Measurements from ENCODE around the gene RECK. TPM values are rescaled to one million over a fixed set of nuclear protein-coding genes. Genes with fewer than 3 reads are reported as not detected.

RECK gene
- total RNA-seq, 3 donors from 2014 or later = 12.7 to 25.6 (median 17.7) TPM

DNA sequence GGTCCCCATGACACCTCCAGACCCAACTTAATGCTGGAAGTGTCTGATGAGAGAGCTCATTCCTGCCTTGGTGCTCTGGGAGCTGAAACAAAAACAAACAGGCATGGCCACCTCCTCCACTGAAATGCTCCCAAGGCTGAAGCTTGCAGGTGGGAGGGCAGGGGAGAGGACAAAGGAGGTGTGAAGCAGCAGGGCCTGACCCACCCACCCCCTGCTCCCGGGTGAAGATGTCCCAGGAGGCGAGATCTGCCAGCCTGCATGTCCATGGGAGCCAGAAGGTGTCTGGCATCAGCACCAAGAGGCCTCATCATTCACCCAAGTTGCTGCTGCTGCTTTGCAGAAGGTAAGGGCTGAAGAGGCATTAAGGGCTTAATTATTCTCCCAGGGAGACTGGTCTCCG lies 128.3 kb downstream of the RECK start:
- no peak overlapping the region for H3K4me3 ChIP-seq
- intact Hi-C loops (cut with DNase I; ENCODE audit: low total_unique reads) = loop anchor here (10.0 kb wide), 1 partner anchor 60 kb away; no protein-coding TSS in a partner anchor
- TF ChIP-seq POLR2A (IDR thresholded peaks at IDR 0.05) (no peak), POLR2AphosphoS5 (IDR thresholded peaks at IDR 0.05) (no peak)
- TF ChIP-seq, protein P1, sequence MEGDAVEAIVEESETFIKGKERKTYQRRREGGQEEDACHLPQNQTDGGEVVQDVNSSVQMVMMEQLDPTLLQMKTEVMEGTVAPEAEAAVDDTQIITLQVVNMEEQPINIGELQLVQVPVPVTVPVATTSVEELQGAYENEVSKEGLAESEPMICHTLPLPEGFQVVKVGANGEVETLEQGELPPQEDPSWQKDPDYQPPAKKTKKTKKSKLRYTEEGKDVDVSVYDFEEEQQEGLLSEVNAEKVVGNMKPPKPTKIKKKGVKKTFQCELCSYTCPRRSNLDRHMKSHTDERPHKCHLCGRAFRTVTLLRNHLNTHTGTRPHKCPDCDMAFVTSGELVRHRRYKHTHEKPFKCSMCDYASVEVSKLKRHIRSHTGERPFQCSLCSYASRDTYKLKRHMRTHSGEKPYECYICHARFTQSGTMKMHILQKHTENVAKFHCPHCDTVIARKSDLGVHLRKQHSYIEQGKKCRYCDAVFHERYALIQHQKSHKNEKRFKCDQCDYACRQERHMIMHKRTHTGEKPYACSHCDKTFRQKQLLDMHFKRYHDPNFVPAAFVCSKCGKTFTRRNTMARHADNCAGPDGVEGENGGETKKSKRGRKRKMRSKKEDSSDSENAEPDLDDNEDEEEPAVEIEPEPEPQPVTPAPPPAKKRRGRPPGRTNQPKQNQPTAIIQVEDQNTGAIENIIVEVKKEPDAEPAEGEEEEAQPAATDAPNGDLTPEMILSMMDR (IDR thresholded peaks at IDR 0.05) = no peak
- peak overlapping the region in 1 of 2 donors; percentile 92 for H3K27ac ChIP-seq
- no peaks in the 10 kb centered on the region for H3K9me3 ChIP-seq
- H3K27me3 ChIP-seq = no peaks in the 10 kb centered on the region
- no peak for DNase-seq (ENCODE audit: low spot score in 2 of 2)
- H3K36me3 ChIP-seq = no peaks in the 10 kb centered on the region
- no peaks in the 10 kb centered on the region for H3K4me1 ChIP-seq

DNA sequence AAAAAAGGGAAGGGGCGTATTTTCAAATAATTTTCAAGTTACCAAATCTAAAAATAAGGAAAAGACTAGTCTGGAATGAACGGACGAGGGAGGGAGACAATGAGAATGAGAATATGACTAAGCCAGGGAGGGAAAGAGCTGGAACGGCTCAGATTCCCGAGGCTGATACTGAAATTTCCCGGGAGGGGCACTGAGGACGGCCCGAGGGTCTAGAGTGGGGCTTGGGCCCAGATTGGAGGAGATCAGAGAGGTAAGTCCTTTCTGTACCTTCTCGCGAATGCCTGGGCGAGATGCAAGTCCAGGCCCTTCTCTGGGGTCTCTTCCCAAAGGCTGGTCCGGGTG lies 129.1 kb downstream of the RECK start:
- Histone ChIP-seq H3K4me1 (no peaks in the 10 kb centered on the region), H3K4me3 (peak overlapping the region; percentile 39 to 67 (median 50))
- TF ChIP-seq, protein P1 (IDR thresholded peaks at IDR 0.05) = no peak
- TF ChIP-seq POLR2AphosphoS5 (IDR thresholded peaks at IDR 0.05) (no peak), POLR2A (IDR thresholded peaks at IDR 0.05) (no peak)

GRCh38 chr9:36166168-36166927 lies 129.6 kb downstream of the RECK start:
- intact Hi-C loops (cut with DNase I; ENCODE audit: low total_unique reads) = loop anchor here (10.0 kb wide), 1 partner anchor 62 kb away; no protein-coding TSS in a partner anchor
- Histone ChIP-seq H3K9me3 (no peaks in the 10 kb centered on the region), H3K27me3 (no peaks in the 10 kb centered on the region), H3K4me1 (no peaks in the 10 kb centered on the region), H3K4me3 (peak overlapping the region; percentile 39 to 67 (median 50)), H3K36me3 (no peaks in the 10 kb centered on the region), H3K27ac (peak overlapping the region; percentile 41 to 82)
- peak; percentile 56 to 79 for DNase-seq (ENCODE audit: low spot score in 2 of 2)
- TF ChIP-seq POLR2A (IDR thresholded peaks at IDR 0.05) = no peak
- TF ChIP-seq POLR2AphosphoS5 (IDR thresholded peaks at IDR 0.05) = peak in 2 of 3 donors; percentile 30 to 45
- TF ChIP-seq, protein P1 (IDR thresholded peaks at IDR 0.05) = peak; percentile 87 to 89 (median 89)

More for the DNA sequence above, 129.1 kb downstream of the RECK start:
- Histone ChIP-seq H3K9me3 (no peaks in the 10 kb centered on the region), H3K36me3 (no peaks in the 10 kb centered on the region), H3K27ac (peak overlapping the region; percentile 41 to 82), H3K27me3 (no peaks in the 10 kb centered on the region)
- no peak for DNase-seq (ENCODE audit: low spot score in 2 of 2)
- intact Hi-C loops (cut with DNase I; ENCODE audit: low total_unique reads) = loop anchor here (10.0 kb wide), 1 partner anchor 61 kb away; no protein-coding TSS in a partner anchor

- H3K36me3 ChIP-seq = no peaks in the 10 kb centered on the region
- no peaks in the 10 kb centered on the region for H3K9me3 ChIP-seq
- H3K4me3 ChIP-seq = no peak within 1 kb of the TSS
- H3K27me3 ChIP-seq = no peaks in the 10 kb centered on the region
- H3K27ac ChIP-seq = no peak within 1 kb of the TSS
- intact Hi-C loops (cut with DNase I; ENCODE audit: low total_unique reads) = loop anchor here (10.0 kb wide), 1 partner anchor 64 kb away; no protein-coding TSS in a partner anchor
- TF ChIP-seq POLR2AphosphoS5 (IDR thresholded peaks at IDR 0.05) (no peak), POLR2A (IDR thresholded peaks at IDR 0.05) (no peak)
- TF ChIP-seq, protein P1 (IDR thresholded peaks at IDR 0.05) = no peak
- H3K4me1 ChIP-seq = no peaks in the 10 kb centered on the region
- DNase-seq (ENCODE audit: low spot score in 2 of 2) = no peak
Observed at GRCh38 chr9:36169166-36169565, 132.5 kb downstream of the RECK start, which contains the start of gene CCIN. CCIN (plus strand) TSS chr9:36169388; CDS start chr9:36169503, 115 bp downstream.

DNA sequence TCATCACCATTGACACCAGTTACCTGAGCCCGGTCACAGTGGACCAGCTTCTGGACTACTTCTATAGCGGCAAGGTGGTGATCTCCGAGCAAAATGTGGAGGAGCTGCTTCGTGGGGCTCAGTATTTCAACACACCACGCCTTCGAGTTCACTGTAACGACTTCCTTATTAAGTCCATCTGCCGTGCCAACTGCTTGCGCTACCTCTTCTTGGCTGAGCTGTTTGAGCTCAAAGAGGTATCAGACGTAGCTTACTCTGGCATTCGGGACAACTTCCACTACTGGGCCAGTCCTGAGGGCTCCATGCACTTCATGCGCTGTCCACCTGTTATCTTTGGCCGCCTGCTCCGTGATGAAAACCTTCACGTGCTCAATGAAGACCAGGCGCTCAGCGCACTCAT lies 133.0 kb downstream of the RECK start:
- no peak for DNase-seq (ENCODE audit: low spot score in 2 of 2)
- Histone ChIP-seq H3K4me1 (no peaks in the 10 kb centered on the region), H3K27me3 (no peaks in the 10 kb centered on the region), H3K27ac (no peak overlapping the region), H3K9me3 (no peaks in the 10 kb centered on the region), H3K4me3 (no peak overlapping the region), H3K36me3 (no peaks in the 10 kb centered on the region)
- TF ChIP-seq POLR2A (IDR thresholded peaks at IDR 0.05) (no peak), POLR2AphosphoS5 (IDR thresholded peaks at IDR 0.05) (no peak)
- TF ChIP-seq, protein P1 (IDR thresholded peaks at IDR 0.05) = no peak
- intact Hi-C loops (cut with DNase I; ENCODE audit: low total_unique reads) = loop anchor here (10.0 kb wide), 1 partner anchor 65 kb away; no protein-coding TSS in a partner anchor

Measured in breast epithelium (tissue), 4 donors.